ENCODE data around the gene ACTR3C.
"Not testable (repeated sequence)": the region's sequence is repeated elsewhere in the genome, so short reads cannot be mapped to it uniquely, and the experiment has no call there.

Gene ACTR3C

DNA sequence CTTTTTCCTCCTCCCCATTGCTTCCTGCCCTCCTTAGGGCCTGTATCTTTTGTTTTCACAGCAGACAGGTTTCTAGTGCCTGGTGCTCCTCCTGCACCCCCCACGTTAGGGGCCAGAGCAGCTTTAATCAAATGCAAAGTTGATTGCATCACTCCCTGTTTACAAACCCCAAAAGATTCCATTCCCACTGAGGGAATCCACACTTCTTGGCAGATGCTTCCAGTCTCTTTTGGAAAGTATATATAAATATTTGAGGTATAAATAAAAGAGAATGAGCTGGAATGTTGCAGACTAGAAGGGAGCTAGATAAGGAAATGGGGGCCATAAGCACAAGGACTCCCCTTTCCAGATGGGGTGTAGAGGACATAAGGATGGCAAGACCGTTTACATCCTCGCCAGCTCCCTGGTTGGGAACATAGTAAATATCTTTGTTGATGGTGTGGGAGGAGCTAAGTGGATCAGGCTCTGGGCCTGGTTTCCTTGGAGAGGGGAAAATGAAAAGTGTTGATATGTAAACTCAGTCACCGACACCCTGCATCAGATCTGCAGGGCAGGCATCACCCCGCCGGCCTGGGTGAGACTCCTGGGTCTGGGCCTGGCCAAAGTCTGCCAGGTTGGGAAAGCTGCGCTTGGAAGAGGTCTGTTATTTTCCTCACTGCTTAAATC is 11.9 kb upstream of the ACTR3C start:
- DNase-seq, result no peak

DNA sequence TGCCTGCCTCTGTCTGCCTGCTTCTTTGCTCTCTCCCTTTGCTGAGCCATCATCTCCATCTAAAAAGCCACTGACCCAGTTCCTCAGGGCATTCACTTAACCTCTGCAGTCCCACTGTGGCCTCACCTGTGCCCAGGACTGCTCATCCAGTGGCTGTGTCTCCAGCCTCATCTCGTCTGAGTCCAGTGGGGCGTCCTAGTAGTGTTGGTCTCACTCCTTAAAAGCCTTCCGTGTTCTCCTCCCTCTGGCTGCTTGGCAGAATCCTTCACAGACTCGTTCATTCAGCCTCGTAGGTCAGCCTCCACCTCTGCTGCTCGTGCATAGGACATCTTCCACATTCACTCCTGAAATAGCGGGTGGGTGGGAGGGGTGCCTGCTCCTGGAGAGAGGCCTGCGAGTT is 10.8 kb upstream of the ACTR3C start:
- no peak for DNase-seq

DNA sequence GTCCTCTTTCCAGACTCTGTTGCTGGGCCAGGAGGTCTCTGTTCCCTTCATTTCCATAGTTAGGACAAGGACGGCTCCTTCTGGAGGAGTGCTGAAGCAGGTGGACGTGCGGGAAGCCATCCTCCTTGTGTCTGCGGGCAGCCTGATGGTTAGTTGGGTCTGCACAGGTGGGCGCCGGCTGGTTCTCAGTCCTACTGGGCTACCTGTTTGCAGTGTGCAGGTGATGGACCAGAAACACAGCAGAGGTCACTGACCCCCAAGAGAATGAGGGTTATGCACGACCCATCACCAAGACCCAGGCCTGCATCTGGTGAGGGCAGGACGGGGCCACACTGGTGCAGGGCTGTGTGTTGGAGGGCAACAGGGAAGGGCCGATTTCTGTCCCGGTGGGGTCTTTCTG is 10.3 kb upstream of the ACTR3C start:
- DNase-seq, result no peak

DNA sequence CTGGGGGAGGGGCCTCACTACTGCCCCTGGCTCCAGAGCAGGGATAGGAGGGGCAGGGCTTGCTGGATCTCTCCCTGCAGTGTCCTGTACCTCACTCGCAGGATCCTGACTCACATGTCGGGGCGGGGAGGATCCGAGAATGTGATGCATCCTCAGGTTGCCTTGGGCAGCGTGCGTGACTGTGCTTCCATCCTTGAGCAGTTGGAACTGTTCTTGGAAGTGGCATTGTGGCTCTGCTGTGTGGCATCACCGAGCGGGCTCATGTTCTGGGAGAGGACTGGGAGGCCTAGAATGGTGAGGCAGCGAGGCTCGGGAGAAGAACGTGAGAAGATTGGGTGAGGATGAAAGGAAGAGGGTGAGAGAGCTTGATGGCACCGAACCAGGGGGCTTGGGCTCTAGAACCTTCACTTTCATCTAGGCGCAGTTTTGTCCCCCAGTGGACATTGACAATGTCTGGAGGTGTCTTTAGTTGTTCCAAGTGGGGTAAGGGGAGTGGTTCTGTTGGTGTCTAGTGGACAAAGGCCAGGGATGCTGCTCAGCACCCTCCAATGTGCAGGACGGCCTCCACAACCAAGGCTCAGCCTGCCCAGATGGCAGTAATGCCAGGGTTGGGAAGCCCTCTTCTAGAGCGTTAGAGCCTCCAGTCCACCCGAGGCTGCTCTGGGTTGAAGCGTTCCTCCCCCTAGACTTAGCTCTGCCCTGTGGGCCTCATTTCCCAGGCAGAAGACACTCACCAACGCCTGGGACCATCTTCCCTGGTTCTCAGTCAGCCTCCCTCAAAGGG is 9.7 kb upstream of the ACTR3C start:
- DNase-seq, result no peak

GRCh38 chr7:150330211-150330885 is 7.0 kb upstream of the ACTR3C start:
- no peak for DNase-seq

- DNase-seq, result no peak
Measured at GRCh38 chr7:150329331-150330120, 6.2 kb upstream of the ACTR3C start.

- no peak for DNase-seq
Measured at GRCh38 chr7:150327308-150327707, 4.0 kb upstream of the ACTR3C start.

DNA sequence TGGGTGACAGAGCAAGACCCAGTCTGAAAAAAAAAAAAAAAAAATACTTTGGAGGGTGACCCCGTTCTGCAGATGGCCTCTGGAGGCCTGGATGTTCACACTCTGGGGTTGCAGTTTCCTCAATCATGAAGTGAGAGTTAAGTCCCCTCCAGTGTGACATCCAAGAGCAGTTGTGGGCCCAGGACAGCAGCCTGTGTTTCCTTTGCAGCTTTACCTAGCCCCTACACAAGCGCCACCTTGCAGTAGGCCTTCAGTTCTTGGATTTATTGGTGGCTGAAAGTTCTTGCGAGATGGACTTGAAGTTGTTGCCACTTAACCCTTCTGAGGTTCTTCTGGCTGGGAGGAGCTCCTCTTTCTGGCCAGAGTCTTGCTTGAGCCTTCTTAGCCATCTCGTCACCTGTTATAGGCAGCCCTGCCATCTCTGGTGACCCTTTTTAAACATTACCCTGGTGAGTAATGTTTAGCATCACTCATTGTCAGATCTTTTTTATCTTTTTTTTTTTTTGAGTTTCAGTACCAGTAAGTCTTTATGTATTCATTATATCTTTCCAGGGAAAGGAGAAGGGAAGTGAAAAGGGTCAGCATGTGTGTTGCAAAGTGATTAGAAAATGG is 3.4 kb upstream of the ACTR3C start:
- DNase-seq, result no peak

GRCh38 chr7:150325901-150326300 is 2.6 kb upstream of the ACTR3C start:
- DNase-seq, result no peak

GRCh38 chr7:150325110-150325611 is 1.8 kb upstream of the ACTR3C start:
- DNase-seq, result no peak

GRCh38 chr7:150324373-150324961 is 1.1 kb upstream of the ACTR3C start:
- no peak for DNase-seq

GRCh38 chr7:150323682-150324372 is 482 bp upstream of the ACTR3C start:
- peak in 1 of 2 experiments; percentile 32 for DNase-seq

- DNase-seq, result peak in 1 of 2 experiments; percentile 10
Measured at GRCh38 chr7:150322114-150322832, 1.1 kb downstream of the ACTR3C start.

- DNase-seq, result no peak
Measured at GRCh38 chr7:150321788-150322113, 1.6 kb downstream of the ACTR3C start.

GRCh38 chr7:150317748-150318444 is 5.4 kb downstream of the ACTR3C start:
- DNase-seq, result no peak

- not testable (repeated sequence) for DNase-seq
Measured at GRCh38 chr7:150316987-150317386, 6.4 kb downstream of the ACTR3C start.

DNA sequence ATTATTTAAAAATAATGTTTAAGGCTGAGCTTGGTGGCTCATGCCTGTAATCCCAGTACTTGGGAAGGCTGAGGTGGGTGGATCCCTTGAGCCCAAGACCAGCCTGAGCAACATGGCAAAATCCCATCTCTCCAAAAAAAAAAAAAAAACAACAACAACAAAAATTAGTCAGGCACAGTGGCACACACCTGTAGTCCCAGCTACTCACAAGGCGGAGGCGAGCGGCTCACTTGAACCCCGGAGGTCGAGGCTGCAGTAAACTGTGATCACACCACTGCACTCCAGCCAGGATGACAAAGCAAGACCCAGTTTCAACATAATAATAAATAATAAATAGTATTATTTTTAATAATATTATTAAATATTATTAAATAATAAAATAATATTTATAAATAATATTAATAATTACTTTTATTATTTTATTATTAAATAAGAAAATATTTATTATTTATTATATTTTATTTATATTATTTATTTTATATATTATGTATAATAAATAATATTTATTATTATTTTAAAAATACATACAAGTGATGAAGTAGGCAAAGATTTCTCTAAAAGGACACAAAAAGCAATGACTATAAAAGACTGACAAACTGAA is 8.6 kb downstream of the ACTR3C start:
- DNase-seq, result no peak

GRCh38 chr7:150313870-150314269 is 9.5 kb downstream of the ACTR3C start:
- no peak for DNase-seq

DNA sequence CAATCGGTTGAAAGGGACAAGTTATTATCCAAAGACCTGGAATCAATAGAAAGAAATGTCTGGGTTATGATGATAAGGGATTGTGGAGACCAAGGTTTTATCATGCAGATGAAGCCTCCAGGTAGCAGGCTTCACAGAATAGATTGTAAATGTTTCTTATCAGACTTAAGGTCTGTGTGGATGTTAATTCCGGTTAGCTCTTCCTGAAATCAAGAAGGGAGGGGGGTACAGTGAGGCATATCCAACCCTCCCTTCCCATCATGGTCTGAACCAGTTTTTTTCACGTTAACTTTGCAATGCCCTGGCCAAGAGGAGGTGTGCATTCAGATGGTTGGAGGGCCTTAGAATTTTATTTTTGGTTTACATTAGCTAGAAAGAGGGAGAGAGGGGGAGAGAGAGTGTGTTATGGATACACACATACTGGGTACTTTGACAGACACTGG is 10.0 kb downstream of the ACTR3C start:
- no peak for DNase-seq
